ENCODE measurements around the gene ANKRD30B.
"Not testable (repeated sequence)": the region's sequence is repeated elsewhere in the genome, so short reads cannot be mapped to it uniquely, and the experiment has no call there.

ANKRD30B gene

DNA sequence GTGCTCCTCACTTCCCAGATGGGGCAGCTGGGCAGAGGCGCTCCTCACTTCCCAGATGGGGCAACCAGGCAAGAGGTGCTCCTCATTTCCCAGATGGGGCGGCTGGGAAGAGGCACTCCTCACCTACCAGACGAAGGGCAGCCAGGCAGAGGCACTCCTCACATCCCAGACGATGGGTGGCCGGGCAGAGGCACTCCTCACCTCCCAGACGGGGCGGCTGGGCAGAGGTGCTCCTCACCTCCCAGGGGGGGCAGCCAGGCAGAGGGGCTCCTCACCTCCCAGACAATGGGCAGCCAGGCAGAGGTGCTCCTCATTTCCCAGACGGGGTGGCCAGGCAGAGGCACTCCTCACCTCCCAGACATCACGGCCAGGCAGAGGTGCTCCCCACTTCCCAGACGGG, 110.5 kb downstream of the ANKRD30B start:
- not testable (repeated sequence) for DNase-seq

DNA sequence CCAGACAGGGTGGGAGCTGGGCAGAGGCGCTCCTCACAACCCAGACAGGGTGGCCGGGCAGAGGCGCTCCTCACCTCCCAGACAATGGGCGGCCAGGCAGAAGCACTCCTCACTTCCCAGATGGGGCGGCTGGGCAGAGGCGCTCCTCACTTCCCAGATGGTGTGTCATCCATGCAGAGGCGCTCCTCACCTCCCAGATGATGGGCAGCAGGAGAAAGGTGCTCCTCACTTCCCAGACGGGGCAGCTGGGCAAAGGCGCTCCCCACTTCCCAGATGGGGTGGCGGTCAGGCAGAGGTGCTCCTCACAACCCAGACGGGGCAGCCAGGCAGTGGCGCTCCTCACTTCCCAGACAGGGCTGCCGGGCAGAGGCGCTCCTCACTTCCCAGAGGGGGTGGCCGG, 112.0 kb downstream of the ANKRD30B start:
- DNase-seq: not testable (repeated sequence)

DNA sequence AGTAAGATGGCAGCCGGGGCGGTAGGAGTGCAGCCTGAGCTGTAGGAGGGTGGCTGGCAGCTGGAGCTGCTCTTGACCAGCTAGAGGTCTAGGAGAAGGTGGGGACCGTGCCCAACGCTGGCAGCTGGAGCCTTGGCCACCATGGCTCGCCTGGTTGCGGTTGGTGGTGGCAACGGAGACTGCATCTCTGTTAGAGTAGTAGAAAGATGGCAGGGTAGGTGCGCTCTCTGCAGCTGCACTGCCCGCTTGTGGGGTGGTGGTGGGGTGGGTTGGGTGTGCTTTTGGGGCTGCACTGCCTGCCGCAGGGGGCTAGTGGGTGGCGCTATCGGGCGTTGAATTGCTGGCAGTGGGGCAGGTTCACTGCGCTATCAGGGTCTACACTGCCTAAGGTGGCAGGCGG, 118.5 kb downstream of the ANKRD30B start:
- not testable (repeated sequence) for DNase-seq

DNA sequence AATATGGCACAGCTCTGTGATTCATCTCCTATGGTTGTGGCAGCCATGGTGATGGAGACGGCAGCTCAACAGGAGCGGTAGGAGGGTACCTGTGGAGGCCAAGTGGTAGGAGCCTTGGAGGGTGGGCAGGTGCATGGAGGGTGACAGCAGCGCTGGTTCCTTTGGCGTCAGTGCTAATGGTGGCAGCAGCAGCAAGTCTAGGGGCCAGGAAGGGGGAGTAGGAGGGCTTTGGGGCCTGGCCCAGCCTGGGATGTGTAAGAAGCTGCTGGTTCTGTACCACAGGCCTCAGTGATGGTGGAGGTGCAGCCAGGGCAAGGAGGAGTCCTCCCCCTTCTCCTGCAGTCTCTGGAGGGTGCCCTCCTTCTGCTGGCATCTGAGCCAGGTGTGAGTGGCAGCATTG, 120.0 kb downstream of the ANKRD30B start:
- DNase-seq: not testable (repeated sequence)

DNA sequence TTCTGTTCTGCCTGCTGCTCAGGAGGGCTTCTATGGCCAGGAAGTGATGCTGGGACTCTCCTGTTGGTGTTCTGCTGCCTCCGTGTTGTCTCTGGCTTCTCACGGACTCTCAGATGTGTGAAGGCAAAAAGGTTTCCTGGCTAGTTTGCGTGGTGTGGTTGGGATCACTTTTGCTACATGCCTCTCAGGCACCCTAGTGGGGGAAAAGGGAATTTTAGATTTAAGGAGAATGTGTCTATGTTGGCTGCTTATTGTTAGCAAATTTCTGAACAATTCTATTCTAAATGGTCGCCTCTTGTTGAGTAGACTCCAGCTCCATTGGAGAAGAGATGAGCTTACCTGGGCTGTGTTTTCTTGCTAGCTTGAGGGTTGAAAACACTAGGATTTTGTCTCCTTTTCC, 120.9 kb downstream of the ANKRD30B start:
- DNase-seq: not testable (repeated sequence)

DNA sequence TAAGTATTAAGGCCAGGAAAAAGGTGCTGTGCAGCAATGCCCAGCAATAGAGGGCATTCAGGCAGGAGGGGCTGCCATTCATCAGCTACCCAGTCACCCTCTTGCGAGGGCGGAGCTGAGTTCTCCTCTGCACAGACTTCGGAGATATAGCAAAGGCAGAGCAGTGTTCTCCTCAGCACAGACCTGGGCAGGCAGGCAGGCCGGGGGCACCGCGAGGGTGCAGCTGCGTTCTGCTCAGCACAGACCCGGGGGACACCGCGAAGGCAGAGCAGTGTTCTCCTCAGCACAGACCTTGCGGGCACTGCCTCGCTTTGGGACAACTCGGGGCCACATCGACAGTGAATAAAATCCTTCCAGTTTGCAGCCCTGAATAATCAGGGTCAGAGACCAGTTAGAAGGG, 130.9 kb downstream of the ANKRD30B start:
- DNase-seq: not testable (repeated sequence)

DNA sequence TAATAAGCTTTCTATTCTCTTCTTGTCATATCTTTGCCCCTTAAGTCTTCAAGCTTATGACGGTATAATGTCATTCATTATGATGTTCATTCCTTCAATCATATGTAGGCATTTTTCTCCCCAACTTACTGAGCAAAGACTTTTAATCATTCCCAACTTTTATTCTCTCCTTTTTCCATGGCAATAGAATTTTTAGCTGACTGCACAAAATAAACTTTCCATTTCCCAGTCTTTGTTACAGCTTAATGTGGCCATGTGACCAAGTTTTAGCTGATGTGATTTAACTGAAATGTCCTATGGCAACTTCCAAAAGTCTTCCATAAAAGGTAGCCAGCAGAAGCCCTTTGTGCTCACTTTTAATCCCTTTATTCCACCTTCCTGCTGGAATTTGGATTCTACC, 152.5 kb downstream of the ANKRD30B start:
- no peak for DNase-seq

Data from activated CD4-positive, alpha-beta T cell treated with anti-CD3 and anti-CD28 coated beads, Interleukin-2, Interleukin-6, amounts not matched to agents 100 ng/mL and 50 ng/mL, durations not matched to agents 16 hours and 8 hours (primary cell).